ENCODE data around the gene POLD2.

The POLD2 gene

GRCh38 chr7:44163591-44163990 lies 40.2 kb upstream of the POLD2 start:
- Histone ChIP-seq H3K27ac (no peak overlapping the region), H4K20me1 (ENCODE audit: insufficient read depth) (no peaks in the 10 kb centered on the region), H3K4me3 (IDR thresholded peaks at IDR 0.05; ENCODE audit: insufficient read depth, low read depth, low read length) (no peak overlapping the region), H2AFZ (ENCODE audit: low read depth) (no peak overlapping the region), H3K27me3 (ENCODE audit: insufficient read depth, low read depth) (no peaks in the 10 kb centered on the region), H3K79me2 (ENCODE audit: insufficient read depth, low read depth) (no peaks in the 10 kb centered on the region), H3K9ac (no peak overlapping the region), H3K36me3 (ENCODE audit: insufficient read depth) (no peaks in the 10 kb centered on the region), H3K4me2 (no peak overlapping the region), H3K4me1 (ENCODE audit: low read depth, poor library complexity, severe bottlenecking) (no peaks in the 10 kb centered on the region)
- no peak for TF ChIP-seq CTCF (conservative IDR thresholded peaks at IDR 0.05; ENCODE audit: low read depth, low read length)

- Histone ChIP-seq H3K4me1 (ENCODE audit: low read depth, poor library complexity, severe bottlenecking) (no peaks in the 10 kb centered on the region), H3K27me3 (ENCODE audit: insufficient read depth, low read depth) (no peaks in the 10 kb centered on the region), H3K9ac (no peak overlapping the region), H3K4me2 (no peak overlapping the region), H3K27ac (no peak overlapping the region), H3K4me3 (IDR thresholded peaks at IDR 0.05; ENCODE audit: insufficient read depth, low read depth, low read length) (no peak overlapping the region), H4K20me1 (ENCODE audit: insufficient read depth) (no peaks in the 10 kb centered on the region), H3K36me3 (ENCODE audit: insufficient read depth) (no peaks in the 10 kb centered on the region), H2AFZ (ENCODE audit: low read depth) (no peak overlapping the region), H3K79me2 (ENCODE audit: insufficient read depth, low read depth) (no peaks in the 10 kb centered on the region)
- TF ChIP-seq CTCF (conservative IDR thresholded peaks at IDR 0.05; ENCODE audit: low read depth, low read length) = no peak
These were observed 39.5 kb upstream of the POLD2 start for GRCh38 chr7:44162785-44163395.

GRCh38 chr7:44162179-44162578 lies 38.8 kb upstream of the POLD2 start:
- Histone ChIP-seq H3K4me3 (IDR thresholded peaks at IDR 0.05; ENCODE audit: insufficient read depth, low read depth, low read length) (no peak overlapping the region), H3K4me2 (no peak overlapping the region), H4K20me1 (ENCODE audit: insufficient read depth) (no peaks in the 10 kb centered on the region), H3K27ac (no peak overlapping the region), H3K36me3 (ENCODE audit: insufficient read depth) (no peaks in the 10 kb centered on the region), H2AFZ (ENCODE audit: low read depth) (no peak overlapping the region), H3K4me1 (ENCODE audit: low read depth, poor library complexity, severe bottlenecking) (no peaks in the 10 kb centered on the region), H3K79me2 (ENCODE audit: insufficient read depth, low read depth) (no peaks in the 10 kb centered on the region), H3K27me3 (ENCODE audit: insufficient read depth, low read depth) (no peaks in the 10 kb centered on the region), H3K9ac (no peak overlapping the region)
- TF ChIP-seq CTCF (conservative IDR thresholded peaks at IDR 0.05; ENCODE audit: low read depth, low read length) = no peak

GRCh38 chr7:44161371-44161770 lies 38.0 kb upstream of the POLD2 start:
- H3K27me3 ChIP-seq (ENCODE audit: insufficient read depth, low read depth) = no peaks in the 10 kb centered on the region
- no peak overlapping the region for H2AFZ ChIP-seq (ENCODE audit: low read depth)
- no peak overlapping the region for H3K4me3 ChIP-seq (IDR thresholded peaks at IDR 0.05; ENCODE audit: insufficient read depth, low read depth, low read length)
- no peaks in the 10 kb centered on the region for H3K36me3 ChIP-seq (ENCODE audit: insufficient read depth)
- H3K4me2 ChIP-seq = no peak overlapping the region
- H3K4me1 ChIP-seq (ENCODE audit: low read depth, poor library complexity, severe bottlenecking) = no peaks in the 10 kb centered on the region
- no peak overlapping the region for H3K9ac ChIP-seq
- H3K79me2 ChIP-seq (ENCODE audit: insufficient read depth, low read depth) = no peaks in the 10 kb centered on the region
- no peak for TF ChIP-seq CTCF (conservative IDR thresholded peaks at IDR 0.05; ENCODE audit: low read depth, low read length)
- H3K27ac ChIP-seq = no peak overlapping the region
- no peaks in the 10 kb centered on the region for H4K20me1 ChIP-seq (ENCODE audit: insufficient read depth)

All from KMS-11 (cell line).